ENCODE measurements around the gene MAP3K21. TPM values are rescaled to one million over a fixed set of nuclear protein-coding genes. Genes with fewer than 3 reads are reported as not detected.

Gene MAP3K21
- 1 to 10 TPM in 1 of 3 donors, under 1 TPM in 2; 0.22 to 8.3 (median 0.85) TPM for polyA plus RNA-seq

- WGBS, 3 donors = 0 to 2% (median 1%) methylated on average over 34 to 68 of the region's 68 CpGs
- H3K27ac ChIP-seq (ENCODE audit: low read depth, low read length) = no peak within 1 kb of the TSS
These were observed at the start of gene MAP3K21 for GRCh38 chr1:233327651-233328141. Gene MAP3K21 (plus strand): TSS chr1:233327724. CDS start chr1:233328029, 305 bp downstream.

- H3K27ac ChIP-seq (ENCODE audit: low read depth, low read length) = no peak overlapping the region
- 48 to 100% (median 97%) methylated on average over 1 of the region's 1 CpG for WGBS, 3 donors
These were observed 48.9 kb upstream of the MAP3K21 start for GRCh38 chr1:233278631-233279030.

- H3K27ac ChIP-seq (ENCODE audit: low read depth, low read length) = no peak overlapping the region
- WGBS, 3 donors = 93 to 100% (median 97%) methylated on average over 2 of the region's 2 CpGs
These were observed 47.6 kb upstream of the MAP3K21 start for GRCh38 chr1:233279971-233280370.

- H3K27ac ChIP-seq (ENCODE audit: low read depth, low read length) = no peak overlapping the region
- 55 to 82% (median 61%) methylated on average over 8 of the region's 8 CpGs for WGBS, 3 donors
These were observed 45.6 kb upstream of the MAP3K21 start for GRCh38 chr1:233281711-233282581.

GRCh38 chr1:233282582-233282886, 45.0 kb upstream of the MAP3K21 start:
- WGBS, 3 donors = 90 to 96% (median 93%) methylated on average over 3 of the region's 3 CpGs
- no peak overlapping the region for H3K27ac ChIP-seq (ENCODE audit: low read depth, low read length)

GRCh38 chr1:233289676-233290075, 37.8 kb upstream of the MAP3K21 start:
- 57 to 74% (median 72%) methylated on average over 4 of the region's 4 CpGs for WGBS, 3 donors
- no peak overlapping the region for H3K27ac ChIP-seq (ENCODE audit: low read depth, low read length)

- no peak overlapping the region for H3K27ac ChIP-seq (ENCODE audit: low read depth, low read length)
- WGBS, 3 donors = 61 to 63% (median 61%) methylated on average over 5 of the region's 5 CpGs
These were observed 37.0 kb upstream of the MAP3K21 start for GRCh38 chr1:233290396-233291034.

- no peak overlapping the region for H3K27ac ChIP-seq (ENCODE audit: low read depth, low read length)
- WGBS, 3 donors = 93 to 97% (median 94%) methylated on average over 3 of the region's 3 CpGs
These were observed 33.7 kb upstream of the MAP3K21 start for GRCh38 chr1:233293556-233294446.

GRCh38 chr1:233294913-233295236, 32.6 kb upstream of the MAP3K21 start:
- no peak overlapping the region for H3K27ac ChIP-seq (ENCODE audit: low read depth, low read length)
- WGBS, 3 donors = 5 to 14% (median 6%) methylated on average over 8 of the region's 8 CpGs

GRCh38 chr1:233295237-233295974, 32.1 kb upstream of the MAP3K21 start, which contains the start of gene PCNX2:
Gene PCNX2 (minus strand): TSS chr1:233295725. CDS start chr1:233295478, 247 bp downstream.
- 0 to 1% (median 1%) methylated on average over 44 to 54 of the region's 54 CpGs for WGBS, 3 donors
- no peak within 1 kb of the TSS for H3K27ac ChIP-seq (ENCODE audit: low read depth, low read length)

- H3K27ac ChIP-seq (ENCODE audit: low read depth, low read length) = no peak overlapping the region
- WGBS, 3 donors = 4 to 7% (median 7%) methylated on average over 5 of the region's 5 CpGs
These were observed 31.6 kb upstream of the MAP3K21 start for GRCh38 chr1:233295975-233296322.

GRCh38 chr1:233299450-233299849, 28.1 kb upstream of the MAP3K21 start:
- whole genome bisulfite sequencing, 3 donors = 80 to 94% (median 90%) methylated on average over 5 of the region's 5 CpGs

GRCh38 chr1:233300326-233300725, 27.2 kb upstream of the MAP3K21 start:
- 52 to 81% (median 71%) methylated on average over 2 of the region's 2 CpGs for WGBS, 3 donors
- H3K27ac ChIP-seq (ENCODE audit: low read depth, low read length) = no peak overlapping the region

More at GRCh38 chr1:233299450-233299849, 28.1 kb upstream of the MAP3K21 start:
- H3K27ac ChIP-seq (ENCODE audit: low read depth, low read length) = no peak overlapping the region

GRCh38 chr1:233304489-233305102, 22.9 kb upstream of the MAP3K21 start:
- no peak overlapping the region for H3K27ac ChIP-seq (ENCODE audit: low read depth, low read length)
- WGBS, 3 donors = 0% methylated on average over 1 of the region's 1 CpG

- no peak overlapping the region for H3K27ac ChIP-seq (ENCODE audit: low read depth, low read length)
- WGBS, 3 donors = 71 to 79% (median 71%) methylated on average over 4 of the region's 4 CpGs
These were observed 13.9 kb upstream of the MAP3K21 start for GRCh38 chr1:233313434-233314155.

- H3K27ac ChIP-seq (ENCODE audit: low read depth, low read length) = no peak overlapping the region
These were observed 11.7 kb upstream of the MAP3K21 start for GRCh38 chr1:233315718-233316301.

GRCh38 chr1:233316473-233316872, 11.1 kb upstream of the MAP3K21 start:
- 19 to 74% (median 70%) methylated on average over 1 of the region's 1 CpG for WGBS, 3 donors

More at GRCh38 chr1:233315718-233316301, 11.7 kb upstream of the MAP3K21 start:
- 29 to 81% (median 62%) methylated on average over 1 of the region's 1 CpG for WGBS, 3 donors

More at GRCh38 chr1:233316473-233316872, 11.1 kb upstream of the MAP3K21 start:
- H3K27ac ChIP-seq (ENCODE audit: low read depth, low read length) = no peak overlapping the region

Data from adipose tissue (tissue), 3 donors.